OCI-LY3 (cell line): ENCODE results near the gene VWA2.

Experiments used
- CTCF ChIP-seq: fragments of 200-600, 300-600 bp; sonication (generic); IDR thresholded peaks from 2 replicates; pipeline ENCODE4 v1.5.1; 2014; ENCODE audit warnings: antibody characterized with exemption, low read length, low read depth
- EZH2phosphoT487 ChIP-seq: fragments of 200-600 bp; shearing (Covaris generic); IDR thresholded peaks from 2 replicates; pipeline ENCODE4 v1.6.1; 2018; ENCODE audit warnings: antibody characterized with exemption, mixed run types, low read depth

GRCh38 chr10:114220281-114220680, 18.8 kb upstream of the VWA2 start:
- TF ChIP-seq CTCF (no peak), EZH2phosphoT487 (no peak)
